HEK293 (cell line): ENCODE results near the gene ETDC.

Experiments
- GLIS1 ChIP-seq: fragments of 450-650 bp; formaldehyde crosslinking; IDR thresholded peaks from 2 replicates; pipeline ENCODE4 v1.5.1; 2016; ENCODE audit warnings: missing biosample characterization, missing genetic modification characterization
- HOXD13 ChIP-seq: sonication (generic); formaldehyde crosslinking; IDR thresholded peaks from 2 replicates; pipeline ENCODE4 v1.8.0; 2022; ENCODE audit warnings: missing genetic modification reagents, borderline replicate concordance
- KLF8 ChIP-seq: fragments of 450-650 bp; formaldehyde crosslinking; IDR thresholded peaks from 2 replicates; pipeline ENCODE4 v1.5.1; 2016; ENCODE audit warnings: missing biosample characterization, missing genetic modification characterization
- PRDM2 ChIP-seq: fragments of 450-650 bp; formaldehyde crosslinking; IDR thresholded peaks from 2 replicates; pipeline ENCODE4 v1.5.1; 2016; ENCODE audit warnings: missing biosample characterization, missing genetic modification characterization, borderline replicate concordance
- TCF7L2 ChIP-seq: IDR thresholded peaks from 2 replicates; pipeline ENCODE4 v1.6.1; 2011; ENCODE audit warnings: low read depth, mild to moderate bottlenecking, inconsistent platforms, low read length, moderate library complexity, borderline replicate concordance
- YY2 ChIP-seq: fragments of 450-650 bp; formaldehyde crosslinking; IDR thresholded peaks from 2 replicates; pipeline ENCODE4 v1.5.1; 2016; ENCODE audit warnings: missing biosample characterization, missing genetic modification characterization
- ZBTB49 ChIP-seq: fragments of 450-650 bp; formaldehyde crosslinking; IDR thresholded peaks from 2 replicates; pipeline ENCODE4 v1.5.1; 2016; ENCODE audit warnings: missing biosample characterization, missing genetic modification characterization, low read depth
- ZBTB6 ChIP-seq: fragments of 450-650 bp; formaldehyde crosslinking; IDR thresholded peaks from 2 replicates; pipeline ENCODE4 v1.5.1; 2017; ENCODE audit warnings: missing biosample characterization, missing genetic modification characterization
- ZNF121 ChIP-seq: fragments of 450-650 bp; formaldehyde crosslinking; IDR thresholded peaks from 2 replicates; pipeline ENCODE4 v1.5.1; 2016; ENCODE audit warnings: missing biosample characterization, missing genetic modification characterization
- ZNF157 ChIP-seq: fragments of 450-650 bp; formaldehyde crosslinking; IDR thresholded peaks from 2 replicates; pipeline ENCODE4 v1.5.1; 2016; ENCODE audit warnings: missing biosample characterization, missing genetic modification characterization
- ZNF16 ChIP-seq: fragments of 450-650 bp; formaldehyde crosslinking; IDR thresholded peaks from 2 replicates; pipeline ENCODE4 v1.5.1; 2016; ENCODE audit warnings: low read depth, missing biosample characterization, missing genetic modification characterization
- ZNF175 ChIP-seq: fragments of 450-650 bp; formaldehyde crosslinking; IDR thresholded peaks from 2 replicates; pipeline ENCODE4 v1.5.1; 2016; ENCODE audit warnings: missing biosample characterization, missing genetic modification characterization
- ZNF214 ChIP-seq: fragments of 450-650 bp; formaldehyde crosslinking; IDR thresholded peaks from 2 replicates; pipeline ENCODE4 v1.5.1; 2017; ENCODE audit warnings: missing biosample characterization, mild to moderate bottlenecking, missing genetic modification characterization, borderline replicate concordance
- ZNF239 ChIP-seq: fragments of 450-650 bp; formaldehyde crosslinking; IDR thresholded peaks from 2 replicates; pipeline ENCODE4 v1.5.1; 2016; ENCODE audit warnings: missing biosample characterization, missing genetic modification characterization
- ZNF248 ChIP-seq: fragments of 450-650 bp; formaldehyde crosslinking; IDR thresholded peaks from 2 replicates; pipeline ENCODE4 v1.5.1; 2017; ENCODE audit warnings: missing biosample characterization, missing genetic modification characterization
- ZNF280D ChIP-seq: fragments of 450-650 bp; formaldehyde crosslinking; IDR thresholded peaks from 2 replicates; pipeline ENCODE4 v1.5.1; 2016; ENCODE audit warnings: missing biosample characterization, missing genetic modification characterization
- ZNF354C ChIP-seq: fragments of 450-650 bp; formaldehyde crosslinking; IDR thresholded peaks from 2 replicates; pipeline ENCODE4 v1.5.1; 2016; ENCODE audit warnings: missing biosample characterization, missing genetic modification characterization, low read depth, borderline replicate concordance
- ZNF391 ChIP-seq: fragments of 450-650 bp; formaldehyde crosslinking; IDR thresholded peaks from 2 replicates; pipeline ENCODE4 v1.5.1; 2016; ENCODE audit warnings: low read depth, missing biosample characterization, missing genetic modification characterization, borderline replicate concordance
- ZNF426 ChIP-seq: fragments of 450-650 bp; formaldehyde crosslinking; IDR thresholded peaks from 2 replicates; pipeline ENCODE4 v1.5.1; 2017; ENCODE audit warnings: missing biosample characterization, missing genetic modification characterization, mild to moderate bottlenecking, inconsistent platforms, moderate library complexity
- ZNF560 ChIP-seq: fragments of 450-650 bp; formaldehyde crosslinking; IDR thresholded peaks from 2 replicates; pipeline ENCODE4 v1.5.1; 2017; ENCODE audit warnings: missing biosample characterization, missing genetic modification characterization, borderline replicate concordance
- ZNF561 ChIP-seq: fragments of 450-650 bp; IDR thresholded peaks from 2 replicates; pipeline ENCODE4 v1.5.1; 2018; ENCODE audit warnings: missing biosample characterization, missing genetic modification characterization, borderline replicate concordance
- ZNF571 ChIP-seq: fragments of 450-650 bp; formaldehyde crosslinking; IDR thresholded peaks from 2 replicates; pipeline ENCODE4 v1.5.0; 2017; ENCODE audit warnings: missing biosample characterization, missing genetic modification characterization
- ZNF585B ChIP-seq: fragments of 450-650 bp; formaldehyde crosslinking; IDR thresholded peaks from 2 replicates; pipeline ENCODE4 v1.5.1; 2016; ENCODE audit warnings: missing biosample characterization, missing genetic modification characterization
- ZNF626 ChIP-seq: fragments of 450-650 bp; sonication (Bioruptor Pico); formaldehyde crosslinking; IDR thresholded peaks from 2 replicates; pipeline ENCODE4 v1.5.1; 2018; ENCODE audit warnings: missing biosample characterization, missing genetic modification characterization, inconsistent platforms
- ZNF660 ChIP-seq: fragments of 450-650 bp; IDR thresholded peaks from 2 replicates; pipeline ENCODE4 v1.5.1; 2018; ENCODE audit warnings: missing biosample characterization, mild to moderate bottlenecking, missing genetic modification characterization
- ZNF768 ChIP-seq: fragments of 450-650 bp; formaldehyde crosslinking; IDR thresholded peaks from 2 replicates; pipeline ENCODE4 v1.5.1; 2018; ENCODE audit warnings: missing biosample characterization, mild to moderate bottlenecking, missing genetic modification characterization
- ZNF776 ChIP-seq: fragments of 450-650 bp; formaldehyde crosslinking; IDR thresholded peaks from 2 replicates; pipeline ENCODE4 v1.5.0; 2017; ENCODE audit warnings: missing biosample characterization, missing genetic modification characterization, borderline replicate concordance
- ZSCAN4 ChIP-seq: fragments of 450-650 bp; formaldehyde crosslinking; IDR thresholded peaks from 2 replicates; pipeline ENCODE4 v1.5.1; 2017; ENCODE audit warnings: missing biosample characterization, missing genetic modification characterization

Gene ETDC

GRCh38 chrX:135345107-135345589 is 35.9 kb downstream of the ETDC start (continued):
- TF ChIP-seq ZNF16 (tag by site-specific recombination) (no peak), ZNF121 (tag by site-specific recombination) (no peak), ZSCAN4 (tag by site-specific recombination) (no peak), ZNF571 (tag by site-specific recombination) (no peak), ZNF660 (peak; percentile 68), GLIS1 (tag by site-specific recombination) (peak; percentile 79), ZNF175 (tag by site-specific recombination) (no peak), ZNF214 (tag by site-specific recombination) (no peak), ZNF280D (tag by site-specific recombination) (no peak), ZNF768 (tag by site-specific recombination) (no peak), KLF8 (tag by site-specific recombination) (no peak), ZBTB49 (tag by site-specific recombination) (no peak), ZNF157 (tag by site-specific recombination) (0 out of 2 replicates have a peak, but pooled peaks have one; percentile 13), ZBTB6 (peak; percentile 50), PRDM2 (tag by site-specific recombination) (no peak), YY2 (no peak), ZNF561 (peak; percentile 39; the same call in 1 of the 2 replicates), ZNF585B (tag by site-specific recombination) (no peak), ZNF248 (no peak), ZNF776 (tag by site-specific recombination) (no peak), ZNF239 (tag by site-specific recombination) (no peak), ZNF391 (tag by site-specific recombination) (no peak), HOXD13 (CRISPR knock-in tag) (no peak), ZNF354C (tag by site-specific recombination) (no peak), ZNF426 (tag by site-specific recombination) (no peak), TCF7L2 (no peak), ZNF560 (tag by site-specific recombination) (no peak), ZNF626 (tag by site-specific recombination) (no peak)
